HG02943 (cell line): ENCODE measurements around the gene ELMOD3.
"Not testable (repeated sequence)": the region's sequence is repeated elsewhere in the genome, so short reads cannot be mapped to it uniquely, and the experiment has no call there.

Experiments
- ATAC-seq: cut with Tn5 transposase; IDR thresholded peaks from one replicate; pipeline ENCODE4 v1.9.1; 2021; ENCODE audit warnings: mild to moderate bottlenecking, low read depth, moderate library complexity; ENCODE audit not compliant: unreplicated experiment

Gene ELMOD3

GRCh38 chr2:85327822-85328617, 26.5 kb upstream of the ELMOD3 start, which contains the start of gene TGOLN2:
Gene TGOLN2 (minus strand): TSS chr2:85327989. CDS start chr2:85327962, 27 bp downstream.
- peak; percentile 89 for ATAC-seq

GRCh38 chr2:85329181-85329651, 25.4 kb upstream of the ELMOD3 start:
- ATAC-seq: no peak

GRCh38 chr2:85329701-85330100, 24.9 kb upstream of the ELMOD3 start:
- not testable (repeated sequence) for ATAC-seq

GRCh38 chr2:85330839-85331636, 23.5 kb upstream of the ELMOD3 start:
- no peak for ATAC-seq

- not testable (repeated sequence) for ATAC-seq
These were observed 20.7 kb upstream of the ELMOD3 start for GRCh38 chr2:85333877-85334276.

- ATAC-seq: no peak
These were observed 19.6 kb upstream of the ELMOD3 start for GRCh38 chr2:85334928-85335327.

GRCh38 chr2:85340034-85340892, 14.3 kb upstream of the ELMOD3 start:
- no peak for ATAC-seq

- no peak for ATAC-seq
These were observed 13.1 kb upstream of the ELMOD3 start for GRCh38 chr2:85341269-85342029.

GRCh38 chr2:85342156-85342555, 12.4 kb upstream of the ELMOD3 start:
- no peak for ATAC-seq

- not testable (repeated sequence) for ATAC-seq
These were observed 11.2 kb upstream of the ELMOD3 start for GRCh38 chr2:85343207-85343895.

- no peak for ATAC-seq
These were observed 10.1 kb upstream of the ELMOD3 start for GRCh38 chr2:85344356-85344954.

- no peak for ATAC-seq
These were observed 7.0 kb upstream of the ELMOD3 start for GRCh38 chr2:85347599-85347998.

- ATAC-seq: peak; percentile 6
These were observed 688 bp upstream of the ELMOD3 start for GRCh38 chr2:85353876-85354285.

GRCh38 chr2:85355073-85355410, 473 bp downstream of the ELMOD3 start:
- no peak for ATAC-seq

- no peak for ATAC-seq
These were observed 952 bp downstream of the ELMOD3 start for GRCh38 chr2:85355521-85355920.

- ATAC-seq: no peak
These were observed 1.6 kb downstream of the ELMOD3 start for GRCh38 chr2:85356186-85356585.

GRCh38 chr2:85357736-85358135, 3.2 kb downstream of the ELMOD3 start:
- ATAC-seq: no peak

GRCh38 chr2:85362653-85363387, 8.3 kb downstream of the ELMOD3 start:
- ATAC-seq: not testable (repeated sequence)
